Measurements from ENCODE around the gene TADA3.

The TADA3 gene

GRCh38 chr3:9818666-9819335, 26.5 kb upstream of the TADA3 start:
- Histone ChIP-seq H3K27ac (ENCODE audit: poor library complexity, severe bottlenecking) (no peak overlapping the region), H3K36me3 (ENCODE audit: low read depth) (no peaks in the 10 kb centered on the region), H3K4me1 (ENCODE audit: insufficient read depth, poor library complexity, severe bottlenecking) (no peaks in the 10 kb centered on the region), H3K4me3 (ENCODE audit: severe bottlenecking) (no peak overlapping the region), H3K9me3 (ENCODE audit: severe bottlenecking) (no peaks in the 10 kb centered on the region), H3K27me3 (ENCODE audit: insufficient read depth, poor library complexity, severe bottlenecking) (no peaks in the 10 kb centered on the region)
- no peak for TF ChIP-seq CTCF (IDR thresholded peaks at IDR 0.05; ENCODE audit: poor library complexity, severe bottlenecking)
- ATAC-seq (ENCODE audit: low read depth) (no peak), DNase-seq (ENCODE audit: low spot score) (no peak)

GRCh38 chr3:9817436-9817835, 25.2 kb upstream of the TADA3 start:
- no peak overlapping the region for H3K27ac ChIP-seq (ENCODE audit: poor library complexity, severe bottlenecking)
- TF ChIP-seq CTCF (IDR thresholded peaks at IDR 0.05; ENCODE audit: poor library complexity, severe bottlenecking) = no peak
- ATAC-seq (ENCODE audit: low read depth) (no peak), DNase-seq (ENCODE audit: low spot score) (no peak)
- no peak overlapping the region for H3K4me3 ChIP-seq (ENCODE audit: severe bottlenecking)
- no peaks in the 10 kb centered on the region for H3K9me3 ChIP-seq (ENCODE audit: severe bottlenecking)
- no peaks in the 10 kb centered on the region for H3K4me1 ChIP-seq (ENCODE audit: insufficient read depth, poor library complexity, severe bottlenecking)
- no peaks in the 10 kb centered on the region for H3K27me3 ChIP-seq (ENCODE audit: insufficient read depth, poor library complexity, severe bottlenecking)
- no peaks in the 10 kb centered on the region for H3K36me3 ChIP-seq (ENCODE audit: low read depth)

GRCh38 chr3:9815986-9816385, 23.7 kb upstream of the TADA3 start:
- Histone ChIP-seq H3K4me3 (ENCODE audit: severe bottlenecking) (no peak overlapping the region), H3K27ac (ENCODE audit: poor library complexity, severe bottlenecking) (no peak overlapping the region), H3K36me3 (ENCODE audit: low read depth) (no peaks in the 10 kb centered on the region), H3K27me3 (ENCODE audit: insufficient read depth, poor library complexity, severe bottlenecking) (no peaks in the 10 kb centered on the region), H3K9me3 (ENCODE audit: severe bottlenecking) (no peaks in the 10 kb centered on the region), H3K4me1 (ENCODE audit: insufficient read depth, poor library complexity, severe bottlenecking) (no peaks in the 10 kb centered on the region)
- no peak for TF ChIP-seq CTCF (IDR thresholded peaks at IDR 0.05; ENCODE audit: poor library complexity, severe bottlenecking)
- no peak for ATAC-seq (ENCODE audit: low read depth)
- DNase-seq (ENCODE audit: low spot score) = no peak

- Histone ChIP-seq H3K4me3 (ENCODE audit: severe bottlenecking) (no peak overlapping the region), H3K4me1 (ENCODE audit: insufficient read depth, poor library complexity, severe bottlenecking) (no peaks in the 10 kb centered on the region), H3K27me3 (ENCODE audit: insufficient read depth, poor library complexity, severe bottlenecking) (no peaks in the 10 kb centered on the region), H3K36me3 (ENCODE audit: low read depth) (no peaks in the 10 kb centered on the region), H3K9me3 (ENCODE audit: severe bottlenecking) (no peaks in the 10 kb centered on the region), H3K27ac (ENCODE audit: poor library complexity, severe bottlenecking) (no peak overlapping the region)
- no peak for TF ChIP-seq CTCF (IDR thresholded peaks at IDR 0.05; ENCODE audit: poor library complexity, severe bottlenecking)
- ATAC-seq (ENCODE audit: low read depth) (no peak), DNase-seq (ENCODE audit: low spot score) (no peak)
These were observed 20.7 kb upstream of the TADA3 start for GRCh38 chr3:9812870-9813483.

GRCh38 chr3:9810846-9811245, 18.6 kb upstream of the TADA3 start:
- Histone ChIP-seq H3K27me3 (ENCODE audit: insufficient read depth, poor library complexity, severe bottlenecking) (no peaks in the 10 kb centered on the region), H3K36me3 (ENCODE audit: low read depth) (peaks cover 15% of the 10 kb centered on the region; the same call in 1 of the 2 replicates), H3K4me1 (ENCODE audit: insufficient read depth, poor library complexity, severe bottlenecking) (no peaks in the 10 kb centered on the region), H3K9me3 (ENCODE audit: severe bottlenecking) (no peaks in the 10 kb centered on the region), H3K27ac (ENCODE audit: poor library complexity, severe bottlenecking) (no peak overlapping the region), H3K4me3 (ENCODE audit: severe bottlenecking) (no peak overlapping the region)
- ATAC-seq (ENCODE audit: low read depth) (no peak), DNase-seq (ENCODE audit: low spot score) (no peak)
- TF ChIP-seq CTCF (IDR thresholded peaks at IDR 0.05; ENCODE audit: poor library complexity, severe bottlenecking) = no peak

All from RWPE2 (cell line).